DMS153 treated with DMSO at 0.1 percent for 48 hours (cell line): ENCODE data around the gene TMTC4.
"Not testable (repeated sequence)": the region's sequence is repeated elsewhere in the genome, so short reads cannot be mapped to it uniquely, and the experiment has no call there.

Experiments
- DNase-seq: peaks from one replicate; lab custom pipeline; 2025; ENCODE audit not compliant: unreplicated experiment; lab: John Stamatoyannopoulos, UW

TMTC4 gene

GRCh38 chr13:100674572-100674871 is at the start of gene TMTC4:
Gene TMTC4 (minus strand): TSS chr13:100674795. CDS start chr13:100670362, 4,433 bp downstream.
- no peak for DNase-seq

- no peak for DNase-seq
These were observed 47.9 kb upstream of the TMTC4 start for GRCh38 chr13:100722517-100722916.

GRCh38 chr13:100721885-100722512 is 47.4 kb upstream of the TMTC4 start:
- peak; percentile 5 for DNase-seq

- no peak for DNase-seq
These were observed 41.0 kb upstream of the TMTC4 start for GRCh38 chr13:100715604-100716003.

GRCh38 chr13:100714478-100714877 is 39.9 kb upstream of the TMTC4 start:
- DNase-seq, result no peak

- DNase-seq, result no peak
These were observed 35.6 kb upstream of the TMTC4 start for GRCh38 chr13:100710176-100710575.

GRCh38 chr13:100707818-100708740 is 33.5 kb upstream of the TMTC4 start:
- DNase-seq, result no peak

GRCh38 chr13:100698331-100698730 is 23.7 kb upstream of the TMTC4 start:
- not testable (repeated sequence) for DNase-seq

- DNase-seq, result no peak
These were observed 20.8 kb upstream of the TMTC4 start for GRCh38 chr13:100695509-100695773.

GRCh38 chr13:100694722-100695508 is 20.3 kb upstream of the TMTC4 start:
- no peak for DNase-seq

GRCh38 chr13:100689191-100689590 is 14.6 kb upstream of the TMTC4 start:
- no peak for DNase-seq

GRCh38 chr13:100680131-100680530 is 5.5 kb upstream of the TMTC4 start:
- no peak for DNase-seq

- not testable (repeated sequence) for DNase-seq
These were observed 2.5 kb upstream of the TMTC4 start for GRCh38 chr13:100677128-100677527.

- DNase-seq, result no peak
These were observed 1.1 kb upstream of the TMTC4 start for GRCh38 chr13:100675661-100676129.

GRCh38 chr13:100674872-100675660 is 471 bp upstream of the TMTC4 start:
- peak; percentile 85 for DNase-seq

GRCh38 chr13:100673713-100674571 is 653 bp downstream of the TMTC4 start:
- no peak for DNase-seq

GRCh38 chr13:100673376-100673712 is 1.3 kb downstream of the TMTC4 start:
- DNase-seq, result no peak

- no peak for DNase-seq
These were observed 3.0 kb downstream of the TMTC4 start for GRCh38 chr13:100671389-100672182.

GRCh38 chr13:100668408-100668807 is 6.2 kb downstream of the TMTC4 start:
- DNase-seq, result no peak
